Superior temporal gyrus (tissue), 1 donor: ENCODE measurements around the gene GREM2.

Experiments
- DNase-seq: peaks from one replicate; pipeline ENCODE4 v3.0.0-alpha.2; 2016; ENCODE audit errors: extremely low spot score

Gene GREM2

DNA sequence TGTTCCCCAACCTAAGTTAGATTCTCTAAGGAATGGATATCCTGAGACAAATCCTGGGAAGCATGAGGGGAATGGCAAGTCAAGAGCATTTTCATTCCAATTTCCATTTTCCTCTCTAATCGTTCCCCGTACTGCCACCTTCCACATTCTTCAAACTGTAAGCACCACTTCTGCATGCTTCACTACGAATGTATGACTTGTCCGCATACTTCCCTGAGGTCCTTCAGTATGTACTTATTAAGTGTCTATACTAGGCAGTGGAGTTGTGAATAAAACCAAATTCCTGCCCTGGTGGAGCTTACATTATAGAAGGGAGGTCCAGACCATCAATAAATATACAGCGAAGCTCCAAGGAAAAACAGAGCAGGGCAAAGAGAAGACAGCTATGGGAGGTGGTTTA lies 154.8 kb downstream of the GREM2 start:
- DNase-seq: no peak

DNA sequence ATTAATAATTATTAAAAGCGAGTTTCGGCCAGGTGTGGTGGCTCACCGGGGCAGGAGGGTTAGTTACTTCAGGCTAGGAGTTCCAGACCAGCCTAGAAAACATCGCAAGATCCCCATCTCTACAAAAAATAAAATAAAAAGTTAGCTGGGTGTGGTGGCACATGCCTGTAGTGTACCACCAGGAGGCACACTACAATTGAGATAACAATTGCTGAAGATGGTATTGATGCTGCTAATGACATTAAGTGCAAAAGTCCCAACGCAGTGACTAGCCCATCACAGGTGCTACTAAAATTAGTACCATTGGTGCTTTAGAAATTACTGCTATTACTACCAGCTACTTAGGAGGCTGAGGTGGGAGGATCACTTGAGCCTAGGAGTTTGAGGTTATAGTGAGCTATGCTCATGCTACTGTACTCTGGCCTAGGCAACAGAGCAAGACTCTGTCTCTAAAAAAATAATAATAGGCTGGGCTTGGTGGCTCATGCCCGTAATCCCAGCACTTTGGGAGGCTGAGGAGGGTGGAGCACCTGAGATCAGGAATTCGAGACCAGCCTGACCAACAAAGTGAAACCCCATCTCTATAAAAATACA lies 156.6 kb downstream of the GREM2 start:
- DNase-seq: no peak

DNA sequence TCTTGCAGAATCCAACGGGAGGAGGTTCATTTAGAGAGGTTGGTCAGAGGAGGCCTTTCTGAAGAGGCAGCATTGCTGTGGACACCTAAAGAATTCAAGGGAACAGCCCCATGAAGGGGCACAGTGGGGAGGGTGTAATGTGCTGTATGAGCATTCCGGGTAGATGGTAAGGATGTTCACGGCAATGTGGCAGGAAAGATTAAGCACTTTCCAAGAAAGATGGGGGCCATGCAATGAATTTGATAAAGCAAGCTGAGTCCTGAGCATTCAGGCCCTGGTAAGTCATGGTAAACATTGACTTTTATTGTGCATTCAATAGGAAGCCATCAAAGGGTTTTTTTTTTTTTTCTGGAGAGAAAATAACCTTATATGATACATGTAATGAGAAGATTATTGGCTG lies 166.6 kb downstream of the GREM2 start:
- DNase-seq: no peak

DNA sequence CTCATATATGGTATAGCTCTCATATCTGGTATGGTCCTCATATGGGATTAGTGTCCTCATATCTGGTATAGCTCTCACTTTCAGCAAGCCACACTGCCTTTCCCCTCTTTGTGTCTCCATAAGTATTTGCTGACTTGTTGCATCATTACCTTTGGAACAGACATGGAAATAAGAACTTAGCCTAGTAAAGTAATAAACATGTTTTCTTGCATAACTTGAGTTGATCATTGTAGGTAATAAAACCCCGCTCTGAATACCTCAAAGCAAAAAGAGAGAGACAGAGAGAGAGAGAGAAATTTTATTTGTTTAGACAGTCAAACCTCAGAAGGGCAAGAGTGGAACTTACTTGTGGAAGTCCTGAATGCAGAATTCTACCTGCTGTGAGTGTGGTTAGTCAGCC lies 170.3 kb downstream of the GREM2 start:
- no peak for DNase-seq
